NCI-H345 treated with DMSO at 0.1 percent for 48 hours (cell line): ENCODE results near the gene ARHGDIA.
"Not testable (repeated sequence)": the region's sequence is repeated elsewhere in the genome, so short reads cannot be mapped to it uniquely, and the experiment has no call there.

ENCODE experiments used
- DNase-seq: peaks from one replicate; lab custom pipeline; 2025; ENCODE audit not compliant: unreplicated experiment; lab: John Stamatoyannopoulos, UW

ARHGDIA gene

DNA sequence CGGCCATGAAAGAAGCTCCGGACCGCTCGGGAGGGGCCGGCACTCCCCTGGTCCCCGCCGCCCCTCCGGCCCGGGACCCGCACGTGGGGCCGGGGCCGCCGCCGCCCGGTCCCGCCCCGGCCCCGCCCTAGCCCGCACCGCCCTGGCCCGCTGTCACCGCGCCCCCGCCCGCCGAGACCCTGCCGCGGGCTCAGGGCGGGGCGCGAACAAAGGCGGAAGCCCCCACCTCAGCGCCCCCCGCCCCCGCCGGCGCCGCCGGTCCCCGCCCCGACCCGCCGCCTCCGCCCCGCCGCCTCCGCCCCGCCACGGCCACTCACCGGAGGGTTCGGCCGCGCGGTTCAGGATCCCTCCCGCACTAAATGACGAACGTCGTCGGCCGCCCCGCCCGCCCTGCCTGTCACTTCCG, at the start of gene ARHGDIA:
ARHGDIA (minus strand) TSS at position 357 of the 406 bp plus-strand sequence. CDS start 1,407 bp downstream, outside the sequence.
- no peak for DNase-seq

DNA sequence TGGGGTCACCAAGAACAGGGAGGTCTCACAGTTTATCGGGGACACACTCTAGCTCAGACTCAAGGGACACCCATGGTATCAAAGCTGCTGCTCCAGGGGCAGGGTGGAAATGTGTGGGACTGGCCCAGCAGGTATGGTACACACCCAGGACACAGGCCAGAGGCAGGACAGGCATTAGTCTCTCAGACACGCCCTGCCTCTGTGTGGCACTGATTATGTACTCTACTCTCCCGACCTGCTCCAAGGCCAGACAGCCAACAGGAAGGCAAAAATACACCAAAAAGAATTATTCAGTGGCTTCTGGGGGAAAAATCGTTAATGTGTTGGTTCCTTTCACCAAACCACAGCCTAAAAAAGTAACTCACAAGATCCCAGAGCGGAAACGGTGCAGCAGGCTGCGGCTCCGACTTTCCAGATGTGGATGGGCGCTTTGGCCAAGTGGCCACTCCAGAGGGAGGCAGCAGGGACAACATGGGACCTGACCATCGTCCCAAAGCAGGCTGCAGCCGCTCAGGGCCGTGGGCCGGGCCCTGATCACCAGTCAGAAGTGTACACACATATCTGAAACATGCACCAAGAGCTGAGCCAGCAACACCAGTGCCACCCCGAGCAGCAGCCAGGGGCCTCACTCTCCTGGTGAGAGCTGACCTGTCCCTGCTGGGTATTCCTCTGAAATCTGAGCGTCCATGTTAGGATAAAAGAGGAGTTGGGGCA, 47.9 kb upstream of the ARHGDIA start:
- no peak for DNase-seq

DNA sequence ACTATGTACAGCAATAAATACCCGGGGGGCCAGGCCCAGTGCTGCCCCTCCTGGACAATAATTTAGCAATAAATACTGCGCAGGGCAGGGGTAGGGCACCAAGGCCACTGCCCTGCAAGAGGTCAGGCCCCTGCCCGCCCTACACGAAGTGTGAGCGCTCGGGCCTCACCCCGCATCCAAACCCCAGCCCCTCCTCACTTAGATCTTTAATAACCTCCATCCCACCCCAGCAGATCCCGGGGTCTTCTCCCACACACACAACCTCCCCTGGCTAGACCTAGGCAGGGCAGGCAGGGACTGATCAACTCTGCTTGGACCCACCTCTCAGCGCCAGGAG, 47.2 kb upstream of the ARHGDIA start:
- not testable (repeated sequence) for DNase-seq

DNA sequence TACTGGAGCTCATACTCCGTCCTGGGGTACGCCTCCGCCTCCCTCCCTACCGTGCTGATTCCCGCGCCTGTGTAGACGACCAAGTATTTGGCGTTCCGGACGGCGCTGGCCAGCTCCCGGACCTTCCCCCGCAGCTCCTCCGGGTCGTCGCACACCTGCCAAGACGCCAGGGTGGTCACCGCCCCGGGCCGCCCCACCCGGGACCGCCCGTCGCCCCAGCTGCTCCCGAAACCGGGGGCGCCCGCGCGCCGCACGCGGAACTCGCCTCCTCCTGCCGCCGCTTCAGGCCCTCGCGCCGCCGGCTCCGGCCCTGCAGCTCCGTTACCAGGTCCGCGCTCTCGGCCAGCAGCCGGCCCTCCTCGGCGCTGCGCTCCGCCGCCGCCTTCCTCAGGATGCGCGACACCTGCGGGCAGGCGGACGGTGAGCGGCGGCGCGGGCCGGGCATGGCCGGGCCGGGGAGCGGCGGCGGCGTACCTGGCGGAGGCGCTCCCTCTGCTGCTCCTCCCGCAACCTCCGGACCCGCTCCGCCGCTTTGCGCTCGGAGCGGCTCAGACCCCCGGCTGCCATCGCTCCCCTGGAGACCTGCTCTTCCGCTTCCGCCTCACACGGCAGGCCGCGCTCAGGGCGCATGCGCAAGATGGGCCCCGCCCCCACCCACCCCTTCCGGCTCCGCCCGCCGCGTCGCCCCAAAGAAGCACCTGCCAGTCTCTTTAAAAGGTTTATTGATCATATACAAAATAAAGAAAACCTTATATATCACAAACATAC, 46.6 kb upstream of the ARHGDIA start, which contains the start of gene SIRT7:
SIRT7 (minus strand) TSS at position 612 of the 768 bp plus-strand sequence; CDS start at position 567, 45 bp downstream.
- DNase-seq: peak; percentile 83

DNA sequence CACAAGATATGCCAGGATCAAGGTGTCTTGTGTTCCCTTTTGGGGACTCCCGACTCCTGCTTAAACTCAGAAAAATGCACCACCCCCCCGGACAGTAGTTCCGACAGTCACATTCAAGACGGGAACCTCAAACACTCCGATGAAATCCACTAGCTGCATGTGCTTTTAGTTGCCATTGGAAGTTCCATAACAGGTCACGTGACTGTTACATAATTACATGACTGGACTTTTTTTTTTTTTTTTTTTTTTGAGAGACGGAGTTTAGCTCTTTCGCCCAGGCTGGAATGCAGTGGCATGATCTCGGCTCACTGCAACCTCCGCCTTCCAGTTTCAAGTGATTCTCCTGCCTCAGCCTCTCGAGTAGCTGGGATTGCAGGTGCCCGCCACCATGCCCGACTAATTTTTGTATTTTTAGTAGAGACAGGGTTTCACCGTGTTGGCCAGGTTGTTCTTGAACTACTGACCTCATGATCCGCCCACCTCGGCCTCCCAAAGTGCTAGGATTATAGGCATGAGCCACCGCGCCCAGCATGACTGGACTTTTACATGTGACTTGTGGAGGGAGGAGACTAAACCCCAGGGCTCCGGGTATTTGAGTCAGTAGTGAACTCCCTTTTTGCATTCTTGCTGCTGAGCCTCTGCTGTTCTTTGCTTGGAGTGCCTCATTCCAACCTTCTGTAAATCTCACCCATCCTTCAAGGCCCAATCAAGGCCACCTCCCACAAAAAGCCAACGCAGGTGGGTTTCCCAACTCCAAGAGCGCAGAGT, 45.3 kb upstream of the ARHGDIA start:
- no peak for DNase-seq

DNA sequence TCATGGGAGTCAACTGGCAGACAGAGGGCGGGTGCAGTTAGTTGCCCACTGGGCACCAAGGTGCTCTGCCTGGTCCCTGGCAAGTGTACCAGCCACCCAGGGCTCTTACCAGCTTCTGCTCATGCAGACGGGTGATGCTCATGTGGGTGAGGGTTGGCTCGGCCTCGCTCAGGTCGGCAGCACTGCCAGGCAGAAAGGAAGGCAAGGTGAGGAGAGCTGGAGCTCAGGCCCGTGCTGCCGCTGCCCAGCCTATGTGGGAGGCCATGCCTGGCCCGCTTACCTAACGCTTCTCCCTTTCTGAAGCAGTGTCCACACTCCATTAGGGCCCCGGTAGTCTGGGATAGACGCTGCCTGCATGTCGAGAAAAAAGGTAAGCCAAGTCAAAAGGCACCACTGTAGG, 44.2 kb upstream of the ARHGDIA start:
- no peak for DNase-seq

DNA sequence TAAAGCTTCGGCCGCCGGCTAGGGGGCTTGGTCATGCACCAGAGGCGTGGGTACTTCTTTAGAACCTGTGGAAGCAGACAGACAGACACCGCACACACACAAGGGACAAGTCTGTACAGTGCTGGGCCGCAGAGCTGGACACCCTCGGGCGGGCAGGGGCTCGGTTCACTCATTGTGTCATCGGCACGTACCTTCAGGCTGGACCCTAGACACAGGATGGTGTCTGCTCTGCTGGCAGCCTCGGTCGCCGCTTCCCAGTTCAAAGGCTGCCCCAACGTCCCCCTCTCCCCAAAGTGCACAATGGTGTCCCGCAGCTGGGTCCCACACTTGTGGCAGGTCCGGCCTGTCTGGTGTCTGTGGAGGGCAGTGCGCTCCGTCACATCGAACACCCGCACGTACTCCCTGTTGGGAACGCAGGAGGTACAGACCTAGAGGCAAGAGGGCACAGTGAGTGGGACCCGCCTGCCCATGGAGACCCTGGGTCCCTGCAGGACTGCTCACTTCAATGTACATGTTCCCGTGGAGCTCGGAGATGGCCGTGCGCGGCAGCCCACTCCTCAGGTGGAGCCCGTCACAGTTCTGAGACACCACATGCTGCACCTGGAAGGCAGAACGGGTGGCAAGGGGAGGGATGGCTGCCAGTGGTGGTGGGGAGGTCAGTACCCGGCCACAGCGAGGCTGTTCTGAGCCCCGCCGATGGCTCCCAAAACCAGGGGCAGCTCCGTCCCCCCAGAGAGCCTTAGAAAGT, 43.1 kb upstream of the ARHGDIA start:
- no peak for DNase-seq

DNA sequence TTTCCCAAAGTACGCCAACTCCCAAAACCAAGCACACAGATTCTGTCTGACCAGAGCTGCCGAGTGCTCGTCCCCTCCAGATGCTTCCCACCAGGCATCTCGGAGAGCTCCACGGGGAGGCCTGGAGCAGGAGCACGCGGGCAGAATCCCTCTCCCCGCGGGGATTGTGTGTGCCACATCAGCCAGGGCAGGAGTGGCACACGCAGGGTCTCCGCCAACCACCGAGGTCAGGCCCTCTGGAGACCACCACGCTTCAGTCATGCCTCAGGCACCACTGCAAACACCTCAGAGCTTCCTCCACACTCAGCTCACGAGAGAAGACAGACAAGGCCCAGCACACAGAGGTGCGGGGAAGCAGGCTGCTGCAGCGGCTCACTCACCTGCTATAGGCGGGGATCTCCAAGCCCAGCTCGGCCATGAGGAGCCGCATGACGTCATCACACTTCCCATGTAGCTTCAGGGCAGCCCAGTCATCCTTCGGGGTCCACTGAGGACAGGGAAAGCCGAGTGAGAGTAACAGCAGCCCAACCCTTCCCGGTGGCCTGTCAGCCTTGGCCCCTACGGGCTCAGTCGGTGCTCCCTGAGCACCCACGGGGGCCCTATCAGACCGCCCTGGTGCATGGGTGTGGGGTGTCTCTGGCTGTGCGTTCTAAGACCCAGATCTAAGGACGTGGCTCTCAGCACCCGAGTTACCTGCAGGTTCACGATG, 42.4 kb upstream of the ARHGDIA start:
- DNase-seq: no peak

DNA sequence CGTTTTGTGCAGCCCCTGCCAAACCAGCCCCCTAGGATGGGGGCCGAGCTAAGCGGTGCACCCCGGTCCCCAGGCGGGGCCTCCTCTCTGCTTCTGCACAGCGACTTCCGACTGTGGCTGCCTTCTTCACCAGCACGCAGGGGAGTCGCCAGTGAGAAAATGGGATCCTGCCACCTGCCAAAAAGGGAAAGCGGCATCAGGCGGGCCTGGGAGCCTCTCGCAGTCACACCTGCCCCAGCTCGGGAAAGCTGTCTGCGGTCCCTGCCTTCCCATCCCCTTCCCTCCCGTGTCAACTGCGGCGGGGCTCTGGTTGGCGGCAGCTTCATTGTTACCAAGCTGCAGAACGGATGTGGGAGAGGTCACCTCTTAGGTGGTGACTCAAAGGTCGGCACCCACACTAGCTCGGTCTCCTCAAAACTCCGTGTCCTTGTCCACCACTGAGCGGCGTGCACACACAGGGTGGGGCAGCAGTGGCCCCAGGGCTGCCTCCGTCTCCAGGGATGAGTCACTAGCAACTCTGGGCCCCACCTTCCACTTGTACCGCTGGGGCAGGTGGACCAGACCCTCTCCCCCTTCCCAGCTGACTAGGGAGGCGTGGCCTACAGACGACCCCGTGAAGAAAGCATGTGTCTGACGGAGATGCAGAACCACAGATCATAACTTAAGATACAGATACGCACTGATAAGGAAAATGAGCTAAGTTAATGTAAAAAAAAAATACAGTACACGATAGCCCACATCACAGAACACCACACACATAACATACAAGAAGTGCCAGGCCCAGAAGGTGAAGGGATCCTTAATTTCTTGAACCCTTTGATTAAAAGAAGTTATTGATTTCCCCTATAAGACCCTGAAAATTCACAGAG, 41.5 kb upstream of the ARHGDIA start:
- DNase-seq: no peak

DNA sequence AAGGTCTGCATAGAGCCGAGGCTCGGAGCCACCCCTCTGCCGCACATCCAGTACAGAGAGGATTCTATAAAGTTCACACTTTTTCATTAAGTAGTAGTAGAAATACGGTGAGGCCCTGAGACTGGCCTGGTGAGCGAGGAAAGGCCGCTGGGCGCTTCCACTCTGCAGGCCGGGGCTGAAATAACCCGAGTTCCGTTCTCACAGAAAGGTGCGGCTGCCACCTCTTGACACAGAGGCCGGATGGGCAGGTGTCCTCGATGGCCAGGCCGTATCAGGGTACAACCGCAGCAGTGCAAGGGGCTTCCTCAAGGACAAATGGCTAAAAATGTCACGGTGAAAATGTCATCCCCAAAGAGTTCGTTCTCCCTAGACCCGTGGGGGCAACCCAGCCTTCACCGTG, 40.8 kb upstream of the ARHGDIA start:
- no peak for DNase-seq

DNA sequence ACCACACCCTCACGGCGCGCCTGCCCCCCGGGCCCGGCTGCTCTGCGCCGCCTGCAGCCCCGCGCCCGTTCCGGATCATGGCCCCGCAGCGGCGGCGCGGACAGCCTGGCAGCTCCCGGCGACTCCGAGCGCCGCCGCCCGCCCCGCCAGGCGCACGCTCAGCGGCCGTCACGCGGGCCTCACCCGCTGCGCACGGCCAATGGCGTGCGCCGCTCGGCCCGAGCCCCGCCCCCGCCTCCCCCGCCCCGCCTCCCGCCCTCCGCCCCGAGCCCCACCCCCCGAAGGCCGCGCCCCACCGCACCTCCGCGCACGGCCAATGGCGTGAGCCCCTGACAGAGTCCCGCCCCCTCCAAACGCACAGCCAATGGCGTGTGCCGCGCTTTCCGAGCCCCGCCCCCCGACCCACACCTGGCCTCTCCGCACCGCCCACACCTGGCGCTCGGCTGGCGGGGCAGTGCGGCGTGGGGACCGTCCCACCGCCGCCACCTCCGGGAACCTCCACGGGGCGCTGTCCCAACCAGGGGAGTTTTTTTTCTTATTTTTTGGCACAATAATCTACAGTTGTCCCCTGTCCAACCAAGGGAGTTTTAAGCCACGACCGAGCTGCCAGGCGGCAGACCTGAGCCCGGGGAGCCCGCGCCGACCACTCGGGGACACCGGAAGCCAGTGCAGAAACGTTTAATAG, 40.3 kb upstream of the ARHGDIA start, which contains the start of gene PCYT2:
PCYT2 (minus strand) TSS at position 123 of the 685 bp plus-strand sequence; CDS start at position 79, 44 bp downstream.
- peak; percentile 85 for DNase-seq

DNA sequence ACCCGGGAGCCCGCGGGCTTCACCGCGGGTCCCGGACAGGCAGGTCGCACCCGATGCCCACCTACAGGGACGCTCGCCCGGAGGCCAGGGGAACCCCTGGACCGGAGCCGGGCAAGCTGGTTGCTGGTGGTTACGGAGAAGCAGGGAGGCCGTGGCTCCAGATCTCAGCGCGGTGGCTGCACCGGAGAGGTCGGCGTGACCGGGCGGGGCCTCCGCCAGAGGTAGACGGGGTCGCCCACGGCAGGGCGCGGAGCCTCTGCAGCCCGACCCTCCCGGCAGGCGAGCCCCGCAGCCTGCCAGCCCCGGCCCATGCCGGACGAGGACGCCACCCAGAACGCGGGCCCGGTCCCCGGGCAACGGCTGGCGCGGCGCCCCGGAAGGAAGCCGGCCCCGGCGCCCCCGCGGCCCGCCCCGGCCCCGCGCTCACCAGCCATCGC, 39.7 kb upstream of the ARHGDIA start:
- DNase-seq: no peak

DNA sequence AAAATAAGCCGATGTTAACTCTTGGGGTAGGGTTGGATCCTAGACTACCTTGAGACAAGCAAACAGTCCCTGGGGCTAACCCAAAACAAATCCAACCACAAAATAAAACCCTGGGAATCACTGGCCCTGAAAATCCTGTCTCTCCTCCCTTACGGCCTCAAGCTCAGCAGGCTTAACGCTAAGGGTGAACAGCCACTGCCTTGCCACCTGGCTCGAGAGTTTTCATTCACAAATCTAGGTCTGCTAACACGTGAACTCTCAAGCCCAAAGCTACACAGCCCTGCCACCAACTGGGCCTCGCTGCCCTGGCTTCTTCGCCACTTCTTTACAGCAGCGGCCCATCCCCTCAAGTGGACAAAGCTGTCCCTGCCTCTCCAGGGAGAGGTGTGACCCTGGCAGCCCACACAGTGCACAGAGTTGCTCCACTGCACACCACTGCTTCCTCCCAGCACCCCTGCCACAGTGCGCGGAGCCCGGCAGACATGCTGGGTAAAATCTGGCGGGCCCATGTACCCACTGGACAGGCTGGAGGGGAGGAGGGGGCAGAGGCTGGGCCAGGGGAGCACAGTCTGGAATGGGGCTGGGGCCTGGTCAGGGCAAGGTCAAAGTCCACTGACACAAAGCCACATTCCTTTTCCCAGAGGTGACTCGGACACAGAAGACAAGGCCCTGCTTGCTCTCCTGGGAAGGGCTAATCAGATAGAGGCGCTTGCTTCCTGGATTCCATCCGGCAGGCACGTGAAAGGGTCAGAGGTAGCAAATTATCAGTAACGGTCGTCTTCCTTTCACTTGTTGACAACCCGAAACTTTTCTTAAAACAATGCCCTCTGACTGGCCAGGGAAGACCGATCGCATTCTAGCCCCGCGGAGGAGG, 39.1 kb upstream of the ARHGDIA start:
- no peak for DNase-seq

DNA sequence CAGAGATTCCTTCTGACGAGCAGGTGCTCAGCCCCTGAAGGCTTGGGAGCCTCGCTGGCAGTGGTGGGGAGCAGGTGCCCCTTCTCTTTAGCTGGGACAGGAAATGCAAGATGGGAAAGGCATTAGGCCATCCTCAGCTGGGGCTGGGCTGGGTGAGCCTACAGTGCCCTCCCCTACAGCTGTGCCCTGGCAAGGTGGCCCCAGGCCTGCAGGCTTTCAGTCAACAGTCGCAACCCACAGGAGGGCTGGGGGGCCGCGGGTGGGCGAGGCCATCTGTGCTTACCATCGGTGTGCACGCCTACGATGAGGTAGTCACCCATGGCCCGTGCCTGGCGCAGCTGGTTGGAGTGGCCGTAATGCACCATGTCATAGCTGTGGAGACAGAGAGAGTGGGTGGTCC, 38.1 kb upstream of the ARHGDIA start:
- DNase-seq: no peak

DNA sequence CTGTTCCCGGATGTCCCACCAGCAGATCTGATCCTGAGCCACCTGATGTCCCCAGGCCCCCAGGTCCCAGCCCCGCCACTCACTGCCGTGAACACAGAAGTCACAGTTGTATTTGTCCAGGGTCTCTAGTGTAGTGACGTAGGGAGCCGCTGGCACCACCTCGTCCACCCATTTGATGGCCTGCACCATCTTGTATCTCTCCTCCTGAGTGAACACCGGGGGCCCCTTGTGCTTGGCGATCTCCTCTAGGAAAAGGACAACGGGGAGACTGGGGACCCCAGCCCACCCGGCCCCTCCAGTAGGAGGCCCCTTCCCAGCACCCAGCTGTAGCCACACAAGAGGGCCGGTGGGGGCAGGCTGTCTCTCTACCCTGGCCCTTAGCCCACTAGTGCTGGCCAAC, 37.7 kb upstream of the ARHGDIA start:
- DNase-seq: no peak

DNA sequence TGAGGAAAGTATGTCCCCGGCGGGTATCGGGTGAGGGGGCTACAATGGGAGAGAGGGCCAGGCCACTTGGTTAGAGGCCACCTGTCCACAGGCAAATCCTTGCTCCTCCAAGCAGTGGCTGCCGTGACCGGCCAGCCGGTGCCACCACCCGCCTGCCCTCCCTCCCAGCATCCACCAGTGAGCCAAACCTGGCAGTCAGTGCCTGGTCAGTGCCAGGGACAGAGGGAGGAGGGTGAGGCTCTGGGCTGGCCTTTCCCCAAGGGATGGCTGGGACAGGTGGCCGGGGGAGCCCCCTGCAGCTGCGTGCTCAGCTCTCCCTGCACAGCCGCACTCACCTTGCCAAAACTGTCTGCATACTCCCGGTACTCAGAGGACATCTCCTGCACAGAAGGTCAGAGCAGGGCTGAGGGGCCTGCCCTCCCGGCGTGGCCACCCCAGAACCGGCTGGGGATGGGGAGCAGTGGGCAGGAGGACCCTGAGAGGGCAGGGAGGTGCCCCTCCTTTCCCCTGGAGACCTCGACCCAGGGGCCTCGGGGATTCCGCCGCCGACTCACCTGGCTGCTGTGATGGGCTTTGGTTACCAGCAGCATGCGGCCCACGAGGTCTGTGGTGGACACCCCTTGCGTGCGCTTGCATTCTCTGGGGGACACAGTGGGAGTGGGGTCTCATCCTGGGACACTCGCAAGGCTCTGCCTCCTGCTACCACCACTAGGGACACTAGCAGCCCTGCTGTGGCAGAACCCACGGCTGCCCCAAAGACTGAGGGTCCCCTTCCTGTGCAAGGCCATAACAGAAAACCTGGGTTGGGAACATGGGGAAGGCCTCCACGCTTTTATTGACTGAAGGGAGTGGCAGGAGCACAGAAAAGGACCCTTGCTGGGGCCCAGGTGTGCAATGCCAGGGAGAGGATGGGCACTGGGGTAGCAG, 36.3 kb upstream of the ARHGDIA start:
- no peak for DNase-seq
